Measurements from ENCODE around the gene TJAP1.

TJAP1 gene

DNA sequence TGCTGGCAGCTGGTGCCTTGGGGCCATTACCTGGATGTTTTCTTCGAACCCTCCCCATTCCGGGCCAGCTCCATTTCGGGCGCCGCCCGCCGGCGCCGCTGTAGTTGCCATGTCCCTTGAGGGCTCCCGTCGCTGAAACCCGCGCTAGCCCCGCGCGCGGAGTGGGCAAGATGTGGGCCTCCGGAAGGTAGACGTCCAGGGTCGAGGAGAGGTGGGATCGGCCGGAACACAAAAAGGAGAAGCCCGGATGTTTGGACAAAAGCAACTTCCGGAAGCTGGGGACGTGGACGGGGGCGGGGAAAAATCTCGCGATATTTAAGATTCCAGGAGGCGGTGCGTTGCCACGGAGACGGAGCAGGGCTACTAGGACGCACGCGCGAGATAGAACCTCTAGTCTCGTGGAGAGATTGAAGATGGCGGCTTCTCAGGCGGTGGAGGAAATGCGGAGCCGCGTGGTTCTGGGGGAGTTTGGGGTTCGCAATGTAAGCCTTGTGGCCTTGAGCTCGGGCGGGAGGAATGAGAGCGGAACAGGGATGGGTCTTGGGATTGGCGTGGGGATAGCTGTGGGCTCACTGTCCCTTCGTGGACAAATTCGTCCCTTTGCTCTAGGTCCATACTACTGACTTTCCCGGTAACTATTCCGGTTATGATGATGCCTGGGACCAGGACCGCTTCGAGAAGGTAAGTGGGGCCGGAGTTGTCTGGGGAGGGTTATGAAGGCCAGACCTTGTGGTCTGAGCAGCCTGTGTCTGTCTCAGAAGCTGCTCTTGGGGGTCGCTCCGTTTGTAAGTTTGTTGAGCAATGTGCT, 39.5 kb downstream of the TJAP1 start, which contains the start of the genes POLR1C and YIPF3 (continued):
- TF ChIP-seq ZBTB6 (tag by site-specific recombination; IDR thresholded peaks at IDR 0.05) (no peak), SP2 (tag by site-specific recombination; IDR thresholded peaks at IDR 0.05) (peak; percentile 91), ZNF530 (tag by site-specific recombination; IDR thresholded peaks at IDR 0.05; ENCODE audit: low read depth) (no peak), ZNF391 (tag by site-specific recombination; IDR thresholded peaks at IDR 0.05; ENCODE audit: borderline replicate concordance, low read depth) (no peak), ZNF585B (tag by site-specific recombination; IDR thresholded peaks at IDR 0.05) (no peak), IKZF3 (tag by site-specific recombination; IDR thresholded peaks at IDR 0.05) (0 out of 2 replicates have a peak, but pooled peaks have one; percentile 9), ZNF324 (tag by site-specific recombination; IDR thresholded peaks at IDR 0.05) (0 out of 2 replicates have a peak, but pooled peaks have one; percentile 30), SP3 (tag by site-specific recombination; IDR thresholded peaks at IDR 0.05) (peak; percentile 78), ZNF501 (tag by site-specific recombination; IDR thresholded peaks at IDR 0.05) (peak; percentile 67; the same call in 1 of the 2 replicates), ZNF266 (tag by site-specific recombination; IDR thresholded peaks at IDR 0.05; ENCODE audit: low read depth) (no peak), ZFP69B (tag by site-specific recombination; IDR thresholded peaks at IDR 0.05) (no peak; the same call in 1 of the 2 replicates), ZNF514 (tag by site-specific recombination; IDR thresholded peaks at IDR 0.05) (no peak), ZNF426 (tag by site-specific recombination; IDR thresholded peaks at IDR 0.05) (no peak), ZNF138 (tag by site-specific recombination; IDR thresholded peaks at IDR 0.05; ENCODE audit: borderline replicate concordance) (no peak), ZNF747 (tag by site-specific recombination; IDR thresholded peaks at IDR 0.05) (no peak), BCL11A (tag by site-specific recombination; IDR thresholded peaks at IDR 0.05; ENCODE audit: low read depth) (no peak), MYNN (tag by site-specific recombination; IDR thresholded peaks at IDR 0.05; ENCODE audit: borderline replicate concordance) (no peak), ZNF558 (tag by site-specific recombination; IDR thresholded peaks at IDR 0.05) (no peak), ZNF341 (tag by site-specific recombination; IDR thresholded peaks at IDR 0.05; ENCODE audit: low read depth) (no peak; the same call in 1 of the 2 replicates), ZNF404 (tag by site-specific recombination; IDR thresholded peaks at IDR 0.05) (no peak), ZNF223 (tag by site-specific recombination; IDR thresholded peaks at IDR 0.05) (no peak; the same call in 1 of the 2 replicates), EGR2 (tag by site-specific recombination; IDR thresholded peaks at IDR 0.05; ENCODE audit: low read depth) (peak; percentile 58), ZNF518A (tag by site-specific recombination; conservative IDR thresholded peaks at IDR 0.05; ENCODE audit: low read depth) (peak; percentile 63), ZNF664 (tag by site-specific recombination; IDR thresholded peaks at IDR 0.05) (no peak), ZNF704 (tag by site-specific recombination; IDR thresholded peaks at IDR 0.05) (no peak), KLF9 (tag by site-specific recombination; IDR thresholded peaks at IDR 0.05; ENCODE audit: low read depth) (peak; percentile 72; the same call in 1 of the 2 replicates), HOXA7 (CRISPR knock-in tag; IDR thresholded peaks at IDR 0.05; ENCODE audit: borderline replicate concordance) (no peak), ZNF555 (tag by site-specific recombination; conservative IDR thresholded peaks at IDR 0.05) (no peak), HOXC10 (CRISPR knock-in tag; IDR thresholded peaks at IDR 0.05) (no peak)
- TF ChIP-seq, protein P1, sequence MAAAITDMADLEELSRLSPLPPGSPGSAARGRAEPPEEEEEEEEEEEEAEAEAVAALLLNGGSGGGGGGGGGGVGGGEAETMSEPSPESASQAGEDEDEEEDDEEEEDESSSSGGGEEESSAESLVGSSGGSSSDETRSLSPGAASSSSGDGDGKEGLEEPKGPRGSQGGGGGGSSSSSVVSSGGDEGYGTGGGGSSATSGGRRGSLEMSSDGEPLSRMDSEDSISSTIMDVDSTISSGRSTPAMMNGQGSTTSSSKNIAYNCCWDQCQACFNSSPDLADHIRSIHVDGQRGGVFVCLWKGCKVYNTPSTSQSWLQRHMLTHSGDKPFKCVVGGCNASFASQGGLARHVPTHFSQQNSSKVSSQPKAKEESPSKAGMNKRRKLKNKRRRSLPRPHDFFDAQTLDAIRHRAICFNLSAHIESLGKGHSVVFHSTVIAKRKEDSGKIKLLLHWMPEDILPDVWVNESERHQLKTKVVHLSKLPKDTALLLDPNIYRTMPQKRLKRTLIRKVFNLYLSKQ (tag by site-specific recombination; IDR thresholded peaks at IDR 0.05; ENCODE audit: borderline replicate concordance): no peak
- TF ChIP-seq, protein P2, sequence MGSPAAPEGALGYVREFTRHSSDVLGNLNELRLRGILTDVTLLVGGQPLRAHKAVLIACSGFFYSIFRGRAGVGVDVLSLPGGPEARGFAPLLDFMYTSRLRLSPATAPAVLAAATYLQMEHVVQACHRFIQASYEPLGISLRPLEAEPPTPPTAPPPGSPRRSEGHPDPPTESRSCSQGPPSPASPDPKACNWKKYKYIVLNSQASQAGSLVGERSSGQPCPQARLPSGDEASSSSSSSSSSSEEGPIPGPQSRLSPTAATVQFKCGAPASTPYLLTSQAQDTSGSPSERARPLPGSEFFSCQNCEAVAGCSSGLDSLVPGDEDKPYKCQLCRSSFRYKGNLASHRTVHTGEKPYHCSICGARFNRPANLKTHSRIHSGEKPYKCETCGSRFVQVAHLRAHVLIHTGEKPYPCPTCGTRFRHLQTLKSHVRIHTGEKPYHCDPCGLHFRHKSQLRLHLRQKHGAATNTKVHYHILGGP (tag by site-specific recombination; IDR thresholded peaks at IDR 0.05): no peak
